GM06990 (cell line): ENCODE results near the gene KMO.

Source experiments
- DNase-seq: peaks from one replicate; pipeline ENCODE4 v3.0.0-alpha.2; 2011; ENCODE audit not compliant: insufficient read length; ENCODE audit errors: extremely low read depth
- H3K27me3 ChIP-seq: replicated peaks from 2 replicates; pipeline ENCODE4 v1.6.0; 2011; ENCODE audit warnings: low read length; ENCODE audit not compliant: control insufficient read depth, insufficient read depth
- H3K36me3 ChIP-seq: 2 replicates; pipeline ENCODE4 v1.5.1; 2011; ENCODE audit warnings: low read length; ENCODE audit not compliant: control insufficient read depth, insufficient read depth
- H3K4me3 ChIP-seq: replicated peaks from 2 replicates; pipeline ENCODE4 v1.5.1; 2011; ENCODE audit warnings: low read depth, mild to moderate bottlenecking, control low read depth, low read length
- CTCF ChIP-seq: IDR thresholded peaks from 2 replicates; pipeline ENCODE4 v1.5.1; 2011; ENCODE audit warnings: low read length, control low read depth, mild to moderate bottlenecking, inconsistent platforms; ENCODE audit not compliant: insufficient read depth, poor library complexity, severe bottlenecking

The KMO gene

GRCh38 chr1:241542199-241542907 is 10.2 kb downstream of the KMO start:
- Histone ChIP-seq H3K27me3 (no peaks in the 10 kb centered on the region), H3K36me3 (no peaks in the 10 kb centered on the region), H3K4me3 (no peak overlapping the region)
- TF ChIP-seq CTCF, result no peak
- no peak for DNase-seq

- TF ChIP-seq CTCF, result no peak
- DNase-seq, result no peak
- H3K36me3 ChIP-seq, result no peaks in the 10 kb centered on the region
Measured at GRCh38 chr1:241548008-241548407, 15.8 kb downstream of the KMO start.

GRCh38 chr1:241550318-241550717 is 18.1 kb downstream of the KMO start:
- H3K27me3 ChIP-seq, result no peaks in the 10 kb centered on the region
- no peak for TF ChIP-seq CTCF
- no peak overlapping the region for H3K4me3 ChIP-seq
- DNase-seq, result no peak
- H3K36me3 ChIP-seq, result no peaks in the 10 kb centered on the region

More at GRCh38 chr1:241548008-241548407, 15.8 kb downstream of the KMO start:
- no peaks in the 10 kb centered on the region for H3K27me3 ChIP-seq
- H3K4me3 ChIP-seq, result no peak overlapping the region

GRCh38 chr1:241551759-241552638 is 19.8 kb downstream of the KMO start:
- H3K27me3 ChIP-seq, result no peaks in the 10 kb centered on the region
- peak overlapping the region; percentile 29 for H3K4me3 ChIP-seq
- DNase-seq, result peak; percentile 57
- no peaks in the 10 kb centered on the region; the same call in 1 of the 2 replicates for H3K36me3 ChIP-seq
- no peak for TF ChIP-seq CTCF

- no peak for TF ChIP-seq CTCF
- Histone ChIP-seq H3K27me3 (no peaks in the 10 kb centered on the region), H3K4me3 (no peak overlapping the region), H3K36me3 (no peaks in the 10 kb centered on the region; the same call in 1 of the 2 replicates)
- DNase-seq, result no peak
Measured at GRCh38 chr1:241553886-241554592, 21.9 kb downstream of the KMO start.
